Measurements from ENCODE around the gene DNM3. TPM values are rescaled to one million over a fixed set of nuclear protein-coding genes. Genes with fewer than 3 reads are reported as not detected.

DNM3 gene
- total and polyA plus RNA-seq, 2 experiments from 2014 or later, result 0.11 to 1.4 TPM

DNA sequence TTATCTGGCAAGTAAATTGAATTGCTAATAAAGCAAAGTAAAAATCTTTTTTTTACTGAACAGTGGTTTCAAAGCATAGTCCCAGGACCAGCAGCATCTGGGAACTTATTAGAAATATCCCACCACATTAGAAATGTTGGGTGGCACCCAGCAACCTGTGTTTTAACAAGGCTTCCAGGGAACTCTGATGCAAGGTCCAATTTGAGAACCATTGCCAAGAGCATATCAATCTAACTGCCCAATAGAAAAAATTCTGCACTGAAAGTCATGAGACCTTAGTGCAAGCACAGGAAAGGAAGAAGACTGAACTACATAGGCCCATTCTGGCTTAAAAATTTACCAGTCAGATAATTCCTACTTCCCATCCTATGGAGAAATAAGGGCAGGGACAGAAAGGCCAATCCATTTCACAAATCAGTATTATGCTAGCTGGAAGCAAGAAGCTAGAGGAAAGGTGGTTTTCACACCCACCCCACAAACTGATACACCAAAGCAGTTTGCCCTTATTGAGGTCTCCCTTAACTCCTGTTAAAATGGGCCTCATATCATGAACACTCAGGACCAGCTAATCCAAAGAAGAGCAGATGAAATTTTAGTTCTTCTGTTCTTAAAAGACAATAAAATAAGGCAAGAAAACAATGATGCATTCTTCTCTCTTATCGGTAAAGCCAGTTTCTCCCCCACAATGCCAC, 561.7 kb downstream of the DNM3 start:
- Histone ChIP-seq H4K20me1 (ENCODE audit: insufficient read depth) (no peaks in the 10 kb centered on the region), H3K36me3 (ENCODE audit: low read depth) (no peaks in the 10 kb centered on the region), H3K79me2 (ENCODE audit: insufficient read depth) (no peaks in the 10 kb centered on the region), H3K9me3 (ENCODE audit: low read depth) (no peaks in the 10 kb centered on the region), H3K4me2 (ENCODE audit: unreplicated experiment) (no peak overlapping the region), H3K27ac (no peak overlapping the region), H3K4me1 (ENCODE audit: insufficient read depth) (peaks cover 49% of the 10 kb centered on the region), H3K27me3 (replicated peaks; ENCODE audit: insufficient read depth) (no peaks in the 10 kb centered on the region), H3F3A (ENCODE audit: insufficient read depth) (peaks cover 12% of the 10 kb centered on the region), H3K9me2 (ENCODE audit: insufficient read depth) (no peaks in the 10 kb centered on the region), H2AFZ (no peak overlapping the region), H3K4me3 (no peak overlapping the region), H3K9ac (no peak overlapping the region)
- 11 to 22% methylated on average over 1 of the region's 1 CpG for WGBS, 2 experiments (ENCODE audit: low coverage in 1 of 2, low lambda C conversion rate in 2 of 2, missing lambda C conversion rate in 2 of 2)
- in situ Hi-C loops (cut with MboI), result loop anchor here (25.0 kb wide), 1 partner anchor 591 kb away; no protein-coding TSS in a partner anchor
- DNase-seq, result no peak
- TF ChIP-seq EZH2phosphoT487 (IDR thresholded peaks at IDR 0.05; ENCODE audit: insufficient read depth, low read depth), result no peak
- TF ChIP-seq EZH2 (IDR thresholded peaks at IDR 0.05; ENCODE audit: insufficient read depth, poor library complexity, severe bottlenecking), result no peak

DNA sequence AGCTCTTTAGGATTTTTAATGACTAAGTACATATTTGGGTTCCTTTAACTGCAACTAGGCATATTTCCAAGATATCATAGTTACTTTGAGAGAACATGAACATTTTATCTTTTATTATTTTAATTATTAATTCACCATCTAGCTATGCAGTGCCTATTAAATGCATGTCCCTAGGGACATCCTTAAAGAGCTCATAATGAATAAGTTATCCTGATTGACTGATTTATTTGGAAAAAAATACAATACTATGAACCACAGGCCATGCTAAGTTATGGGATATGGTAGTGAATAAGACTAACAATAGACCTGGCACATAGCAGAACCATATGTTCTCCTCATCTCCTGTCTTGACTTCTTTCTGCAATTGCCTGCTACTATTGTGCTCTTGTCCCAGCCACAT, 562.8 kb downstream of the DNM3 start:
- Histone ChIP-seq H3K9ac (no peak overlapping the region), H3K4me1 (ENCODE audit: insufficient read depth) (peaks cover 49% of the 10 kb centered on the region), H3K9me2 (ENCODE audit: insufficient read depth) (no peaks in the 10 kb centered on the region), H3K27me3 (replicated peaks; ENCODE audit: insufficient read depth) (no peaks in the 10 kb centered on the region), H3K4me2 (ENCODE audit: unreplicated experiment) (no peak overlapping the region), H3K27ac (no peak overlapping the region), H3K36me3 (ENCODE audit: low read depth) (no peaks in the 10 kb centered on the region), H3K79me2 (ENCODE audit: insufficient read depth) (no peaks in the 10 kb centered on the region), H3F3A (ENCODE audit: insufficient read depth) (peaks cover 9% of the 10 kb centered on the region), H4K20me1 (ENCODE audit: insufficient read depth) (no peaks in the 10 kb centered on the region), H2AFZ (no peak overlapping the region), H3K4me3 (no peak overlapping the region), H3K9me3 (ENCODE audit: low read depth) (no peaks in the 10 kb centered on the region)
- in situ Hi-C loops (cut with MboI), result loop anchor here (25.0 kb wide), 1 partner anchor 592 kb away; no protein-coding TSS in a partner anchor
- TF ChIP-seq EZH2phosphoT487 (IDR thresholded peaks at IDR 0.05; ENCODE audit: insufficient read depth, low read depth), result no peak
- TF ChIP-seq EZH2 (IDR thresholded peaks at IDR 0.05; ENCODE audit: insufficient read depth, poor library complexity, severe bottlenecking), result no peak
- DNase-seq, result no peak

DNA sequence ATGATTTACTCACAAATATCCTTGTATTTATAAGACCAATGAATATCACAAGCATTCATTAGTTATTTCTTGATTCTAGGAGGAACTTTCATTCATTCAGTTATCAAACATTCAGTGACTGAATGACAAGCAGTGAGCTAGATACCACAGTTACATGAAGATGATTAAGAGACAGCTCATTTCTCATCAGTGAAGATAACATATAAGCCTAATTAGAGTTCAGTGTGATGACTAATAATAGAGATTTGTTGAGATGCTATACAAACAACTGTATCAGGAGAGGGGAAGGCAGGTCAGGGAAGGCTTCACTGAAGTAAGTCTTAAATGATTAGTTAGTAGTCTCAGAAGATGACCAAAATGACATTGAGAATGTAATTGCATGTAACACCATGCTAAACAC, 564.6 kb downstream of the DNM3 start:
- no peaks in the 10 kb centered on the region for H4K20me1 ChIP-seq (ENCODE audit: insufficient read depth)
- H3K4me2 ChIP-seq (ENCODE audit: unreplicated experiment), result no peak overlapping the region
- TF ChIP-seq EZH2 (IDR thresholded peaks at IDR 0.05; ENCODE audit: insufficient read depth, poor library complexity, severe bottlenecking) (no peak), EZH2phosphoT487 (IDR thresholded peaks at IDR 0.05; ENCODE audit: insufficient read depth, low read depth) (no peak)
- H3K36me3 ChIP-seq (ENCODE audit: low read depth), result no peaks in the 10 kb centered on the region
- no peaks in the 10 kb centered on the region for H3K79me2 ChIP-seq (ENCODE audit: insufficient read depth)
- H3F3A ChIP-seq (ENCODE audit: insufficient read depth), result peaks cover 16% of the 10 kb centered on the region
- no peaks in the 10 kb centered on the region for H3K9me3 ChIP-seq (ENCODE audit: low read depth)
- DNase-seq, result no peak
- in situ Hi-C loops (cut with MboI), result loop anchor here (25.0 kb wide), 1 partner anchor 594 kb away; no protein-coding TSS in a partner anchor
- peaks cover 37% of the 10 kb centered on the region for H3K4me1 ChIP-seq (ENCODE audit: insufficient read depth)
- H2AFZ ChIP-seq, result no peak overlapping the region
- H3K27ac ChIP-seq, result no peak overlapping the region
- no peak overlapping the region for H3K9ac ChIP-seq
- H3K27me3 ChIP-seq (replicated peaks; ENCODE audit: insufficient read depth), result no peaks in the 10 kb centered on the region
- no peaks in the 10 kb centered on the region for H3K9me2 ChIP-seq (ENCODE audit: insufficient read depth)
- H3K4me3 ChIP-seq, result no peak overlapping the region

DNA sequence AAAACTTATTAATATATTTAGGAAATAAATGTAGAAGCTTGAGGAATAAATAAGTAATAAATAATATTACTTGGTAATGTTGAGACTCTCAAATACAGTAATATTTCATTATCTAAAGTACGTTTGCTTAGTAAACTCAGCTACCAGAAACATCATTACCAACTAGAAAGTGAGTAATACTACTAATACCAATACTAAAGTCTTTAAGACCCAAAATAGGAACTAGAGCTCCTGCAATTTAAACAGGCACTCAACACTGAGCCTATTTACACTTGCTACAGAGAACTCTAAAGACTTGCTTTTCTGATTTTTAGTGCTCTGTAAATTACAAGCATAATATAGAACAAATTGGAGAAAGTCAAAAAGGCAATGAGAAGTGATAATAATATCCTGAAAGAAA, 565.7 kb downstream of the DNM3 start:
- Histone ChIP-seq H3K4me2 (ENCODE audit: unreplicated experiment) (no peak overlapping the region), H3K4me1 (ENCODE audit: insufficient read depth) (peaks cover 36% of the 10 kb centered on the region), H3K79me2 (ENCODE audit: insufficient read depth) (no peaks in the 10 kb centered on the region), H4K20me1 (ENCODE audit: insufficient read depth) (no peaks in the 10 kb centered on the region), H2AFZ (no peak overlapping the region), H3K4me3 (no peak overlapping the region), H3K36me3 (ENCODE audit: low read depth) (no peaks in the 10 kb centered on the region), H3K9me2 (ENCODE audit: insufficient read depth) (no peaks in the 10 kb centered on the region), H3F3A (ENCODE audit: insufficient read depth) (peaks cover 16% of the 10 kb centered on the region), H3K9ac (no peak overlapping the region), H3K27ac (no peak overlapping the region), H3K9me3 (ENCODE audit: low read depth) (no peaks in the 10 kb centered on the region), H3K27me3 (replicated peaks; ENCODE audit: insufficient read depth) (no peaks in the 10 kb centered on the region)
- TF ChIP-seq EZH2 (IDR thresholded peaks at IDR 0.05; ENCODE audit: insufficient read depth, poor library complexity, severe bottlenecking), result no peak
- TF ChIP-seq EZH2phosphoT487 (IDR thresholded peaks at IDR 0.05; ENCODE audit: insufficient read depth, low read depth), result no peak
- DNase-seq, result no peak
- in situ Hi-C loops (cut with MboI), result loop anchor here (25.0 kb wide), 1 partner anchor 595 kb away; no protein-coding TSS in a partner anchor
- WGBS, 2 experiments (ENCODE audit: low coverage in 1 of 2, low lambda C conversion rate in 2 of 2, missing lambda C conversion rate in 2 of 2), result 92 to 93% methylated on average over 1 of the region's 1 CpG

All from GM23248 (cell line).